ENCODE data around the gene MPPED2. TPM values are rescaled to one million over a fixed set of nuclear protein-coding genes. Genes with fewer than 3 reads are reported as not detected.

MPPED2 gene
- total RNA-seq, 3 donors from 2014 or later (not counting 1 experiment from before 2014, with no cell fraction given) = 0.99 to 4.2 (median 2.5) TPM

- no peaks in the 10 kb centered on the region for H3K9me3 ChIP-seq (ENCODE audit: control insufficient read depth, insufficient read depth, low read length)
- H3K36me3 ChIP-seq (ENCODE audit: control insufficient read depth, insufficient read depth, low read length) = no peaks in the 10 kb centered on the region
- 95% methylated on average over 4 of the region's 5 CpGs for WGBS (ENCODE audit: insufficient coverage)
- no peaks in the 10 kb centered on the region for H3K27me3 ChIP-seq (ENCODE audit: control insufficient read depth, insufficient read depth, low read length)
- Mint-ChIP-seq H3K27me3 (ENCODE audit: low read depth in 2 of 2) (no peaks in the 10 kb centered on the region), H3K9me3 (no peaks in the 10 kb centered on the region), H3K4me3 (no peak overlapping the region), H3K36me3 (no peaks in the 10 kb centered on the region), H3K27ac (no peak overlapping the region), H3K4me1 (no peaks in the 10 kb centered on the region)
- no peak overlapping the region for H3K4me3 ChIP-seq (ENCODE audit: low read length)
- intact Hi-C loops (cut with micrococcal nuclease) = no loop called here
- H3K27ac ChIP-seq (ENCODE audit: low read length) = no peak overlapping the region
- no peaks in the 10 kb centered on the region for H3K4me1 ChIP-seq (ENCODE audit: control insufficient read depth, insufficient read depth, low read length)
- DNase-seq (no peak), ATAC-seq (no peak)
- TF ChIP-seq CTCF (IDR thresholded peaks at IDR 0.05) = no peak
These were observed 33.3 kb downstream of the MPPED2 start for GRCh38 chr11:30552839-30553238.

GRCh38 chr11:30550022-30550542 lies 36.1 kb downstream of the MPPED2 start:
- intact Hi-C loops (cut with micrococcal nuclease) = no loop called here
- no peak for DNase-seq
- Histone ChIP-seq H3K27ac (ENCODE audit: low read length) (no peak overlapping the region), H3K9me3 (ENCODE audit: control insufficient read depth, insufficient read depth, low read length) (no peaks in the 10 kb centered on the region), H3K4me1 (ENCODE audit: control insufficient read depth, insufficient read depth, low read length) (no peaks in the 10 kb centered on the region), H3K36me3 (ENCODE audit: control insufficient read depth, insufficient read depth, low read length) (no peaks in the 10 kb centered on the region), H3K27me3 (ENCODE audit: control insufficient read depth, insufficient read depth, low read length) (no peaks in the 10 kb centered on the region), H3K4me3 (ENCODE audit: low read length) (no peak overlapping the region)
- Mint-ChIP-seq H3K27me3 (ENCODE audit: low read depth in 2 of 2) (no peaks in the 10 kb centered on the region), H3K36me3 (no peaks in the 10 kb centered on the region), H3K4me1 (no peaks in the 10 kb centered on the region), H3K9me3 (no peaks in the 10 kb centered on the region), H3K4me3 (no peak overlapping the region), H3K27ac (no peak overlapping the region)
- no peak for TF ChIP-seq CTCF (IDR thresholded peaks at IDR 0.05)
- no peak for ATAC-seq
- 82% methylated on average over 2 of the region's 4 CpGs for WGBS (ENCODE audit: insufficient coverage)

GRCh38 chr11:30549565-30549964 lies 36.6 kb downstream of the MPPED2 start:
- no peaks in the 10 kb centered on the region for H3K36me3 Mint-ChIP-seq
- H3K27me3 Mint-ChIP-seq (ENCODE audit: low read depth in 2 of 2) = no peaks in the 10 kb centered on the region
- TF ChIP-seq CTCF (IDR thresholded peaks at IDR 0.05) = no peak
- no peaks in the 10 kb centered on the region for H3K36me3 ChIP-seq (ENCODE audit: control insufficient read depth, insufficient read depth, low read length)
- H3K27me3 ChIP-seq (ENCODE audit: control insufficient read depth, insufficient read depth, low read length) = no peaks in the 10 kb centered on the region
- ATAC-seq = no peak
- H3K27ac ChIP-seq (ENCODE audit: low read length) = no peak overlapping the region
- DNase-seq = no peak
- no peaks in the 10 kb centered on the region for H3K9me3 ChIP-seq (ENCODE audit: control insufficient read depth, insufficient read depth, low read length)
- H3K27ac Mint-ChIP-seq = no peak overlapping the region
- no peak overlapping the region for H3K4me3 Mint-ChIP-seq
- no peaks in the 10 kb centered on the region for H3K4me1 ChIP-seq (ENCODE audit: control insufficient read depth, insufficient read depth, low read length)
- no peak overlapping the region for H3K4me3 ChIP-seq (ENCODE audit: low read length)
- H3K4me1 Mint-ChIP-seq = no peaks in the 10 kb centered on the region
- 69% methylated on average over 4 of the region's 4 CpGs for WGBS (ENCODE audit: insufficient coverage)
- H3K9me3 Mint-ChIP-seq = peaks cover 0 to 3% of the 10 kb centered on the region in 2 donors
- intact Hi-C loops (cut with micrococcal nuclease) = no loop called here

- H3K9me3 Mint-ChIP-seq = peaks cover 0 to 3% of the 10 kb centered on the region in 2 donors
These were observed 39.8 kb downstream of the MPPED2 start for GRCh38 chr11:30546334-30546733.

More at GRCh38 chr11:30546334-30546733, 39.8 kb downstream of the MPPED2 start:
- no peak for DNase-seq
- ATAC-seq = no peak
- WGBS (ENCODE audit: insufficient coverage) = no CpG with 5 or more reads among the region's 1 CpG
- H3K27ac Mint-ChIP-seq = no peak overlapping the region
- no peaks in the 10 kb centered on the region for H3K27me3 Mint-ChIP-seq (ENCODE audit: low read depth in 2 of 2)
- no peaks in the 10 kb centered on the region for H3K36me3 Mint-ChIP-seq
- Histone ChIP-seq H3K36me3 (ENCODE audit: control insufficient read depth, insufficient read depth, low read length) (no peaks in the 10 kb centered on the region), H3K27ac (ENCODE audit: low read length) (no peak overlapping the region), H3K4me1 (ENCODE audit: control insufficient read depth, insufficient read depth, low read length) (no peaks in the 10 kb centered on the region), H3K4me3 (ENCODE audit: low read length) (no peak overlapping the region), H3K27me3 (ENCODE audit: control insufficient read depth, insufficient read depth, low read length) (no peaks in the 10 kb centered on the region), H3K9me3 (ENCODE audit: control insufficient read depth, insufficient read depth, low read length) (no peaks in the 10 kb centered on the region)
- intact Hi-C loops (cut with micrococcal nuclease) = no loop called here
- TF ChIP-seq CTCF (IDR thresholded peaks at IDR 0.05) = no peak
- H3K4me3 Mint-ChIP-seq = no peak overlapping the region
- no peaks in the 10 kb centered on the region for H3K4me1 Mint-ChIP-seq

Measured in natural killer cell (primary cell).